Ovary (tissue), 3 donors: ENCODE results near the gene HMG20A.

Experiments
- EP300 ChIP-seq: sonication (generic); formaldehyde crosslinking; IDR thresholded peaks from one replicate; pipeline ENCODE4 v1.6.1; 2017; ENCODE audit warnings: antibody characterized with exemption
- POLR2A ChIP-seq: fragments of 450-650 bp; IDR thresholded peaks from one replicate; pipeline ENCODE4 v1.6.1; 2017; ENCODE audit warnings: antibody characterized with exemption, mild to moderate bottlenecking, moderate library complexity
- TF ChIP-seq, protein P1 (sequence below), 3 donors: fragments of 450-650 bp in 2 of 3; fragments of 200-600 bp in 1 of 3; IDR thresholded peaks; one replicate each; pipeline versions ENCODE4 v1.5.1 to v1.8.0; 2016 to 2022; ENCODE audit warnings: antibody characterized with exemption in 3 of 3, mild to moderate bottlenecking in 1 of 3
- donor health status: DM: no; HTN: no; CAD: no.

DNA sequence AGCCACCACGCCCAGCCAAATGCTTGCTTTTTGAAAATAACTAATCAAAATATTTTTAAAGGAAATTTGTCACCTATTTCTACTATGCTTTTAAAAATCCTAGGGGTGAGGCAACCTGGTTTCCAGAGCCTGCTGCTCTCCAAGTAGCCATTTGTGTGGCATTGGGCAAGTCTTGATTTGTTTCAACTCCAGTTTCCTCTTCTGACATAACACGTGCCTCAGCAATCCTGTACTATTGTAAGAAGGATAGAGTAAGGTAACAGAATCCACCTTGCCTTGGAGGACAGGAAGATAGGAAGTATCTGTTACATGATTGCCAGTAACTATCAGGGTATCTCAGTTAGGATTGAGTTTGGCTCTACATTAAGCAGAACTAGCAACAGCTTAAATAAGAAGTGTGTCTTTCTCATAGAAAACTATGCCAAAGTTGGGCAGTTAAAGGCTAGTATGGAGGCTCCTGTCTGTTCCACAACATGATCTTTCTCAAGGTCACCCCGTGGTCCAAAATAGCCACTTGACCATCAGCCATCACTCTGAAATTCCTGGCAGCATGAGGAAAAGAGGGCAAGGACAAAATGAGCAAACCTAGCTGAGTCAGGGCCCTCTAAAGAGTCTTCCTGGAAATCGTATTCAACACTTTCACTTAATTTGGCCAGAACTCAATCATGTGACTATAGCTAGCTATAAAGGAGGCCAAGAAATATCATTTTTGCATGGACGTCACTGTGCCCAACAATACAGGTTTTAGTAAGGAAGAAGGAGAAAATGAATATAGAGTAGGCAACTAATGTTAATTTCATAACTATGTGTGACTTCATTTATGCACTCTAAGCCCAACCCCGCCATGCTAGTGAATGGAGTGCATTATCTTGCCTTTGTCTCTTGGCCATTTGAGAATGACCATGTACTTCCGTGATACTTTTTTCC lies 66.1 kb downstream of the HMG20A start:
- TF ChIP-seq, protein P1, sequence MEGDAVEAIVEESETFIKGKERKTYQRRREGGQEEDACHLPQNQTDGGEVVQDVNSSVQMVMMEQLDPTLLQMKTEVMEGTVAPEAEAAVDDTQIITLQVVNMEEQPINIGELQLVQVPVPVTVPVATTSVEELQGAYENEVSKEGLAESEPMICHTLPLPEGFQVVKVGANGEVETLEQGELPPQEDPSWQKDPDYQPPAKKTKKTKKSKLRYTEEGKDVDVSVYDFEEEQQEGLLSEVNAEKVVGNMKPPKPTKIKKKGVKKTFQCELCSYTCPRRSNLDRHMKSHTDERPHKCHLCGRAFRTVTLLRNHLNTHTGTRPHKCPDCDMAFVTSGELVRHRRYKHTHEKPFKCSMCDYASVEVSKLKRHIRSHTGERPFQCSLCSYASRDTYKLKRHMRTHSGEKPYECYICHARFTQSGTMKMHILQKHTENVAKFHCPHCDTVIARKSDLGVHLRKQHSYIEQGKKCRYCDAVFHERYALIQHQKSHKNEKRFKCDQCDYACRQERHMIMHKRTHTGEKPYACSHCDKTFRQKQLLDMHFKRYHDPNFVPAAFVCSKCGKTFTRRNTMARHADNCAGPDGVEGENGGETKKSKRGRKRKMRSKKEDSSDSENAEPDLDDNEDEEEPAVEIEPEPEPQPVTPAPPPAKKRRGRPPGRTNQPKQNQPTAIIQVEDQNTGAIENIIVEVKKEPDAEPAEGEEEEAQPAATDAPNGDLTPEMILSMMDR (IDR thresholded peaks at IDR 0.05): no peak
- TF ChIP-seq POLR2A (no peak), EP300 (no peak)
